HL-60 (cell line): ENCODE measurements around the gene UBASH3A.

ENCODE experiments used
- DNase-seq, 2 experiments: peaks; one replicate each; pipeline ENCODE4 v3.0.0-alpha.2; 2010 to 2020; ENCODE audit warnings: low read depth in 1 of 2, low spot score in 1 of 2
- H3K27ac ChIP-seq: fragments of 250-450 bp; sonication (Bioruptor Pico); replicated peaks from 2 replicates; pipeline ENCODE4 v1.5.1; 2020; ENCODE audit warnings: mild to moderate bottlenecking, moderate library complexity
- H3K27me3 ChIP-seq: fragments of 250-450 bp; sonication (Bioruptor Pico); 2 replicates; pipeline ENCODE4 v1.5.1; 2021; ENCODE audit warnings: mild to moderate bottlenecking, moderate library complexity; ENCODE audit not compliant: insufficient read depth, poor library complexity, severe bottlenecking
- H3K4me3 ChIP-seq: replicated peaks from 2 replicates; pipeline ENCODE4 v1.5.1; 2011; ENCODE audit warnings: mild to moderate bottlenecking, control low read depth, low read length; ENCODE audit not compliant: insufficient read depth
- CTCF ChIP-seq: IDR thresholded peaks from one replicate; pipeline ENCODE4 v1.5.1; 2011; ENCODE audit warnings: low read length, control low read depth, inconsistent platforms; ENCODE audit not compliant: insufficient read depth
- GABPA ChIP-seq: IDR thresholded peaks from 2 replicates; pipeline ENCODE4 v1.6.1; 2012; ENCODE audit warnings: low read depth
- POLR2AphosphoS5 ChIP-seq: IDR thresholded peaks from 2 replicates; pipeline ENCODE4 v1.6.1; 2012; ENCODE audit warnings: low read depth
- REST ChIP-seq: IDR thresholded peaks from 2 replicates; pipeline ENCODE4 v1.6.1; 2012; ENCODE audit warnings: low read depth; ENCODE audit not compliant: insufficient replicate concordance
- SPI1 ChIP-seq: IDR thresholded peaks from 2 replicates; pipeline ENCODE4 v1.6.1; 2012; ENCODE audit warnings: low read depth, mild to moderate bottlenecking, borderline replicate concordance

Gene UBASH3A

GRCh38 chr21:42444745-42445059, 41.0 kb downstream of the UBASH3A start:
- TF ChIP-seq REST = no peak
- no peak for TF ChIP-seq GABPA
- no peak for TF ChIP-seq POLR2AphosphoS5
- TF ChIP-seq CTCF = no peak
- no peak for TF ChIP-seq SPI1
- H3K4me3 ChIP-seq = no peak overlapping the region
- H3K27ac ChIP-seq = no peak overlapping the region
- no peak for DNase-seq
- H3K27me3 ChIP-seq = no peaks in the 10 kb centered on the region

- no peak for DNase-seq
- Histone ChIP-seq H3K27ac (no peak overlapping the region), H3K4me3 (no peak overlapping the region), H3K27me3 (no peaks in the 10 kb centered on the region)
- TF ChIP-seq POLR2AphosphoS5 (no peak), REST (no peak), SPI1 (no peak), GABPA (no peak), CTCF (no peak)
Measured at GRCh38 chr21:42445311-42445710, 41.6 kb downstream of the UBASH3A start.

GRCh38 chr21:42446531-42446930, 42.8 kb downstream of the UBASH3A start:
- H3K27me3 ChIP-seq = no peaks in the 10 kb centered on the region
- TF ChIP-seq CTCF (no peak), REST (no peak), POLR2AphosphoS5 (no peak), GABPA (no peak), SPI1 (no peak)
- H3K27ac ChIP-seq = no peak overlapping the region
- no peak overlapping the region for H3K4me3 ChIP-seq
- no peak for DNase-seq
